ENCODE results near the gene TMC1.

The TMC1 gene

DNA sequence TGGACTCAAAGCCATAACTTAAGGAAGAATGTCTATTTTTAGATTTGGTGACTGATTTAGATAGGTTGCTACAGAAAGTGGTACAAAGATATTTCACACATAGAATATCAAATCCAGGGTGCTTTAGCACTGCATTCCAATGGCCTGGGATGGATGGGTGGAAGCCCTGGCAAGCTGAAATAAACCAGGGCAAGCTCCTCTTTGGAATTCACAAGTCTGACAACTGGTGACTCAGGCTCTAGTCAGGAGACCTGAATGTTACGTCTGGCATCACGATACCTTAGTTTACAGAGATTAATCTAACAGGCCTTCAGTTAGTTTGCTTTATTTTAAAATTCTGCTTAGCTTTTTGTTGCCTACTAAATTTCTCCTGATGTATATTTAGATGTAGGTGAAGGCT, 144.0 kb downstream of the TMC1 start:
- DNase-seq (ENCODE audit: low read depth in 1 of 2, low spot score in 1 of 2) = no peak

DNA sequence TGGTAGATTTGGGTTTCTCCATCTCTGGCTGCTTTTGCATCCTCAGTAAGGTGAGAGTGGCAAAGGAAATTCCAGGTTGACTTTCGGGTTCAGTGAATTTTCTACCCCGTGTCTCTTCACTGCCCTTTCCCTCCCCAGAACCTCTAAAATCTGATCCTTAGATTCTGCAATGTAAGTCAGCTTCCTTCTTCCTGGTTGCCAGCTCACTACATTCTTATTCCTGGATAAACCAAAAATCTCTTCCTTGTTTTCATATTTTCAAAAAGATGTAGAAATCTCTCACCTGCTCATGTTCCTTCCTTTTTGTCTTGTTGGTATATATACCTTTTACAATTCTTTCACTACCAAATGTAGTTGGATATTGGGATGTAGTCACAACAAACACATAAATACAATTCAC, 145.8 kb downstream of the TMC1 start:
- no peak for DNase-seq (ENCODE audit: low read depth in 1 of 2, low spot score in 1 of 2)

DNA sequence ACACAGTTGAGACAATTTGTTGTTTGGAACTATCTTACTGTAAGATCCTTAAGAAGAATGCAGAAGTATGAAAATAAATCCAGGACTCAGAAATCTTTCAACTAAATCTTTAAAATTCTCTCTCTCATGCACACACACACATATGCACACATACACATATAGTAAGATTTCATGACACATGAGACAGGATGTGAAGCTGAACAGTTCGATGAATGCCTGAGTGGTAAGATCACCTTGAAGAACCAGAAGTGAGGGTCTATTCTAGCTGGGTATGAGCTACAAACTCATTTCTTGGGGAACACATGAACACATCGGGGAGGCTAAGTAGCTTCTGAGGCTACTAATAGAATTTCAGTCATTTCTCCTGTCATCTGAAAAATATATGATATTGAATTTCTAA, 153.6 kb downstream of the TMC1 start:
- DNase-seq (ENCODE audit: low read depth in 1 of 2, low spot score in 1 of 2) = no peak

DNA sequence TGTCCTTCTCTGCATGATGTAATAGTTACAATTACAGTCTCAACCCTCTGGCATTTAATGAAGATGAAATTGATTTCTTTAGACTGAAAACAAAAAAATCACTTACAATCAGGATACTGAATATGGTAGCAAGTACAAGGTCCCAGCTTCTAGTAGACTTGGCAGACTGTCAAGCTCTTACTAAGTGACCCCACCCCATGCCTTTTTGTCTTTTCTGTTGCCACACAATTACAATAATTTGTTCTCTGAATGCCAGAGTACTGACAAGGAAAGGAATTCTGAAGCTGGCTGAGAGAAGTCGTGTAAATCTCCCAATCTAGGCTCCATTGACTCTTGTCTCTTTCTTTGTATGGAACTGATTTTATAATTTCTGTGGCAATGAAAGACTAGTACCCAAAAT, 154.2 kb downstream of the TMC1 start:
- DNase-seq (ENCODE audit: low read depth in 1 of 2, low spot score in 1 of 2) = no peak

GRCh38 chr9:72680593-72681282, 159.3 kb downstream of the TMC1 start:
- no peak for DNase-seq (ENCODE audit: low read depth in 1 of 2, low spot score in 1 of 2)

DNA sequence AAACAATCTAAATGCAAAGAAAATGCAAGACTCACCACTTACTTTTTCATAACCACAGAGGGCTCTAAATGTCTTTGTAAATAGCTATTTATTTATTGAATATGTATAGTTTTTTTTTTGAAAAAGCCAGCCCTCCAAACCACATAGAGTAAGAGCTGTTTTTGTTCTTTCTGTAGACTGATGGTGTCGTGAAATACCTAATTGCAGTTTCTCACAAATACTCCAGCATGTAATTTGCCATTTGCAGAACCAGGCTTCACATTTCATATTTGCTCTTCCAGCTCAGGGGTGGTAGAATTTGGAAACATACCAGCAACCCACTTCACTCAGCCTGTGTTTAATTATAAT, 159.8 kb downstream of the TMC1 start:
- no peak for DNase-seq (ENCODE audit: low read depth in 1 of 2, low spot score in 1 of 2)

DNA sequence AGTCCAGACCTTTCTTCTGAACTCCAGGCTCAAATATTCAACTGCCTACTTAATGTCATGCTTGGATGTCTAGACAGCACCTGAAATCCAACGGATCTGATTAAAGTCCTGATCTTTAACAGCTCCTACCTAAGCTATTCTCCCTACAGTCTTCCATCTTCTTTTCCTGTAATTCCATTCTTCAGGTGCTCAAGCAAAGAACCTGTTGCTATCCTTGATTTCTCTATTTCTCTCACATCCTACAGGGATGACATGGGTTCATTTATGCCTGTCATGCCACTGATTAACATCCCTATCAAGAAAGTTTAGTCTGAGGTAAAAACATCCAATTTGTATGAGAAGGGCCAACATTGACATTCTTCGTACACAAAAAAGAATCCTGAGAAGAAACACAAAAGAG, 163.2 kb downstream of the TMC1 start:
- no peak for DNase-seq (ENCODE audit: low read depth in 1 of 2, low spot score in 1 of 2)

- no peak for DNase-seq (ENCODE audit: low read depth in 1 of 2, low spot score in 1 of 2)
Observed at GRCh38 chr9:72685911-72686310, 164.5 kb downstream of the TMC1 start.

DNA sequence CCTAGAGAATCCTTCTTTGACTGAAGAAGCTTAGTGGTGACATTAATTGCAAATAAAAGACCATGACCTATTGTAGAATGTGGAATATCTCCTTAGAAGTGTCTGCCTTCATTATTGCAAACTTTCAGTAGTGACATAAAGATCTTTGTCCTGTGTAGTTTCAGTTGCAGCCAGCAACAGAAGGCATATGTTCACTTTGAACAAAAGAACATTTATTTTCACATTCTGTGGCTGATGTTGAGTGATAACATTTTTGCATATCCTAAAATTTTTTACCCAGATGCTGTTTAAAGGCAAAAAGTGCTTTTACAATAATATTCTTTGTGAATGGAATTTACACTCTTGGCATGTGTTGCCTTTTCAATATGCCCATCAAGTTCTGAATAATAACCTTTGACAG, 165.9 kb downstream of the TMC1 start:
- no peak for DNase-seq (ENCODE audit: low read depth in 1 of 2, low spot score in 1 of 2)

- no peak for DNase-seq (ENCODE audit: low read depth in 1 of 2, low spot score in 1 of 2)
Observed at GRCh38 chr9:72691671-72692070, 170.3 kb downstream of the TMC1 start.

- DNase-seq (ENCODE audit: low read depth in 1 of 2, low spot score in 1 of 2) = no peak
Observed at GRCh38 chr9:72695365-72695764, 174.0 kb downstream of the TMC1 start.

DNA sequence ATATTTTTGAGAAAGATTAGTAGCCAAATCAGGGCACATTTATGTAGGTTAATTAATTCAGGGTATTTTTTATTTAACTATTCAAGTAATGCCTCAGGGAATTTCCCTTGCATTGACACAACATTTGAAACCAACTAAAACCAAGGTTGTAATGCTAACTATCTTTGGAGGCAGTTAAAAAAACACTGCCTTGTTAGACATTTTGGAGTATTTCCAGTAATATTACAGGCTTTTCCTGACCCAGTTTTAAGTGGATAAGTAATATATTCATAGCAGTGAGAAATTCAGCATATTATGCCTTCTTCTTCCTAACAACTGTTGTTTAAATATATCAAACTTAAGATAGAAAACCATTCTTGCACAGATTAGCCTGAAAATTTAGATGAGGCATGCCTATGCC, 175.1 kb downstream of the TMC1 start:
- DNase-seq (ENCODE audit: low read depth in 1 of 2, low spot score in 1 of 2) = no peak

DNA sequence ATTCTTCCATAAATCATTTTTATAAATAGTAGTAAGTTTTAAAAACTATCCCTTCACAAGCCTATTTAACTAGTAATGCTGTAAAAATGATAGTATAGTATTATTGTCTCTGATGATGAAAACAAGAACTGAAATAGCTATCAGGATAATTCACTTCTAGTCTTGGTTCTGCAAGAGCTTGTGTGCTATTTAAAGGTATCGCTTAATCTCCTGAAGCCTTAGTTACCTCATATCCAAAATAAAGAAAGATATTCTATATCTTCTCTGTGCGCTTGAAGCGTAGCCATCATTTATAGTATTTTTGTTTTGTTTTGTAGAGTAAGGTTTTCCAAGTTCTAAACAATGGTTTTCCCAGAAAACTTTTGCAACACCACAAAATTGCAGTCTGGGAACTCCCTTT, 180.1 kb downstream of the TMC1 start:
- DNase-seq (ENCODE audit: low read depth in 1 of 2, low spot score in 1 of 2) = no peak

DNA sequence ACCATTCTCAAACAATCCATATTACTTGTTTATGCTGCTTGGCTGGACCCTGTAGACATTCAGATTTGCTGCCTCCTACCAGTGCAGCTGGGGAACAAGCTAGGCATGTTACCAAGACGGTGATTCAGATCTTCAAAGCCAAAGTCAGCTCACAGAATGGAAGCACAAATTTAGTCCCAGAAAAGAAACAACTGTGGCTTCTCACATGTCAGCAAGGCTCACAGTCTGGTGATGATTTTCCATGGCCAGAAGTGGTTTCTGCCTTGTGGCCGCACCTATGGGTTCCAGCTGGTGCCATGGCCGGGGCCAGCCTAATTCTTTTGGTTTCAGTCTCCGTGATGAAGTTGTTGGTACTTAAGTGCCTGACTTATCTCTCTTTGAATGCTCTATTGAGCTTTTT, 182.2 kb downstream of the TMC1 start:
- no peak for DNase-seq (ENCODE audit: low read depth in 1 of 2, low spot score in 1 of 2)

DNA sequence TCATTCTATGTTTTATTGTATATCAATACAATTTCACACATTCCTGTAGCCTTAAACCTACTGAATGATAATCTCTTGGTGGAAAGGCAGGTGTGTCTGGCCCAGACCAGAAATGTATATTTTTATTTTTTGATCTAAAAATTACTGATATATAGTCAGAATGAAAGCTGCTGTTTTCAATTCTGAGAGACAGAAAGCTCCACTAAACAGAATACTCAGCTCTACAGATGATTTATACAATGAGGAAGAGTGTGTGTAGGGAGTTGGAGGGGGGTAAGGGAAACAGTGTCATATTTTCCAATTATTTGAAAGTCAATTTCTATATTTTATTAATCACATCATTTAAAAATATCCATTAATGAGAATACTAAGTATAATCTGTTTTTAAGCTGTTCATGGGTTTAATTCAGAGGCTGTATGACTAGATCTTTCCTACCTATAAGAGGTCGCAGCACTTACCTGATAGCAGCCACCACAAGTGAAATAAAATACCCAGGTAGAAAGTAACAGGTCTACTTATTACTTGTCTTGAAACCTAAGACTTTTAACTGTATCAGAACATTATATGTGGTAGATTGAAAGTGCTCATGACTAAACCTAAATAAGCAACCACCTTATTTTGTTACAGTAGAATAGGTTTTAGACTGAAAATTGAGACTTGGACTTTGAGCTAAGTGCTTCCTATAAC, 183.4 kb downstream of the TMC1 start:
- DNase-seq (ENCODE audit: low read depth in 1 of 2, low spot score in 1 of 2) = no peak

DNA sequence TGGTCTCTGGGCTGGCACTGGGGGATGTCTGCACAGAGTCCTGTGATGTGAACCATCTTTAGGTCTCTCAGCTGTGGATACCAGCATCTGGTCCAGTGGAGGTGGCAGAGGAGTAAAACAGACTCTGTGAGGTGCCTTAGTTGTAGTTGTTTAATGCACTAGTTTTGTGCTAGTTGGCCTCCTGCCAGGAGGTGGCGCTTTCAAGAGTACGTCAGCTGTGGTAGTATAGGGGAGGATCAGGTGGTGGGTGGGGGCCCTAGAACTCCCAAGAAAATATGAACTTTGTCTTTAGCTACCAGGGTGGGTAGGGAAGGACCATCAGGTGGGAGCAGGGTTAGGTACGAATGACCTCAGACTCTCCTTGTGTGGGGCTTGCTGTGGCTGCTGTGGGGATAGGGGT, 197.1 kb downstream of the TMC1 start:
- DNase-seq (ENCODE audit: low read depth in 1 of 2, low spot score in 1 of 2) = no peak

DNA sequence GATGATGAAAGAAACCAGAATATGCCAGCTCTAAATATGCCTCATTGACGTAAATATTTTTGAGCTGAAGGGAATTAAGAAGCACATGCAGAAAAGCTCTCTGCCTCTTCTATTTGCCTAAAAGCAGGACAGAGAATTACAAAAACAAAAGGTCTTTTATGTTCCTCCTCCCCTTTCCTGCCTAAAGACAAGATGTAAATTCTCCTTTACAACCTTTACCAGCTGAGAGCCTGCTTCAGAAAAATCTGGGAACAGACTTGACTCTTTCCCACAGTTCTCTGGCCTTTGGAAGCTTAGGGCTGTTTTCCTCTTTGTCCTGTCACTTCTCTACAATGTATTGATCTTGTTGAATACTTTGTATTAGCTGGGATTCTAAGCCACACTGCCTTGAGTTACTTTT, 199.7 kb downstream of the TMC1 start:
- no peak for DNase-seq (ENCODE audit: low read depth in 1 of 2, low spot score in 1 of 2)

- DNase-seq (ENCODE audit: low read depth in 1 of 2, low spot score in 1 of 2) = no peak
Observed at GRCh38 chr9:72726947-72727346, 205.5 kb downstream of the TMC1 start.

GRCh38 chr9:72728031-72728770, 206.8 kb downstream of the TMC1 start:
- no peak for DNase-seq (ENCODE audit: low read depth in 1 of 2, low spot score in 1 of 2)

DNA sequence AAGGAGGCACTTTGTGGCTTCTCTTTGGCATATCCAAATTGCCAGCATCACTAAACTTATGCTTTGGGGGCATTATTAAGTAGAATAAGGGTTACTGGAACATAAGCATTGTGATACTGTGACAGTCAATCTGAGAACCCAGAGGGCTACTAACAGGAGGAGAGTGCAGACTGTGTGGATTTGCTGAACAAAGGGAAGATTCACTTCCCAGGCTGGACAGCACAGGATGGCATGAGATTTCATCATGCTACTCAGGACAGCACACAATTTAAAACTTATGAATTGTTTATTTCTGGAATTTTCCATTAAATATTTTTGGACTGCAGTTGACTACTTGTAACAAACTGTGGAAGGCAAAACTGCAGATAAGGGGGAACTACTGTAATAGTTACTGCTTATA, 212.5 kb downstream of the TMC1 start:
- DNase-seq (ENCODE audit: low read depth in 1 of 2, low spot score in 1 of 2) = no peak

GRCh38 chr9:72734631-72735030, 213.2 kb downstream of the TMC1 start:
- DNase-seq (ENCODE audit: low read depth in 1 of 2, low spot score in 1 of 2) = no peak

- no peak for DNase-seq (ENCODE audit: low read depth in 1 of 2, low spot score in 1 of 2)
Observed at GRCh38 chr9:72743836-72744235, 222.4 kb downstream of the TMC1 start.

DNA sequence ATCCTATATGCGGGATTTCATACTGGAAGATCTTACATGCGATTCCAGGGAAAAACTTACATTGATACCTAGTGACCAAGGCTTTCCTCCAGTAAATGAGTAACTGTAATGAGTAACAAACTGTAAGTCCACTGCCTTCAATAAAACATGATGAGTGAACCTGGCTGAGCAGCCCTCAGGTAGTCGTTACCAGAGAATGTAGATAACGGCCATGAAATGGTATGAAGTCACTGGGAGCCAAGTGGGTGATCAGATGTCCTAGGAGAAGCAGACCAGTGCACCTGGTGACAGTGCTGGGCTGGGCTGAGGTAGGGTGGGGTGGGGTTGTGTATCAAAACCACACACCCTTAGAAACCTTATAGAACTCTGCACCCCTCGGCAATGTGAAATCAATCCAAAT, 227.9 kb downstream of the TMC1 start:
- DNase-seq (ENCODE audit: low read depth in 1 of 2, low spot score in 1 of 2) = no peak
